Vagina (tissue), 2 donors: Measurements from ENCODE around the gene CDH1.

ENCODE experiments used
- POLR2A ChIP-seq, 2 donors: fragments of 450-650 bp; IDR thresholded peaks; one replicate each; pipeline ENCODE4 v1.6.1; 2017; ENCODE audit warnings: antibody characterized with exemption in 2 of 2, mild to moderate bottlenecking in 2 of 2, moderate library complexity in 2 of 2
- POLR2AphosphoS5 ChIP-seq, 2 donors: sonication (generic); formaldehyde crosslinking; IDR thresholded peaks; one replicate each; pipeline ENCODE4 v1.9.0; 2017; ENCODE audit warnings: antibody characterized with exemption in 2 of 2, mild to moderate bottlenecking in 2 of 2, low read depth in 1 of 2; ENCODE audit not compliant: insufficient read depth in 1 of 2
- TF ChIP-seq, protein P1 (sequence below), 3 experiments: fragments of 450-650 bp in 2 of 3; fragments of 200-600 bp in 1 of 3; sonication (generic) in 1 of 3; IDR thresholded peaks; one replicate each; pipeline ENCODE4 v1.5.1; 2017 to 2019; ENCODE audit warnings: antibody characterized with exemption in 3 of 3, mild to moderate bottlenecking in 2 of 3, moderate library complexity in 2 of 3

DNA sequence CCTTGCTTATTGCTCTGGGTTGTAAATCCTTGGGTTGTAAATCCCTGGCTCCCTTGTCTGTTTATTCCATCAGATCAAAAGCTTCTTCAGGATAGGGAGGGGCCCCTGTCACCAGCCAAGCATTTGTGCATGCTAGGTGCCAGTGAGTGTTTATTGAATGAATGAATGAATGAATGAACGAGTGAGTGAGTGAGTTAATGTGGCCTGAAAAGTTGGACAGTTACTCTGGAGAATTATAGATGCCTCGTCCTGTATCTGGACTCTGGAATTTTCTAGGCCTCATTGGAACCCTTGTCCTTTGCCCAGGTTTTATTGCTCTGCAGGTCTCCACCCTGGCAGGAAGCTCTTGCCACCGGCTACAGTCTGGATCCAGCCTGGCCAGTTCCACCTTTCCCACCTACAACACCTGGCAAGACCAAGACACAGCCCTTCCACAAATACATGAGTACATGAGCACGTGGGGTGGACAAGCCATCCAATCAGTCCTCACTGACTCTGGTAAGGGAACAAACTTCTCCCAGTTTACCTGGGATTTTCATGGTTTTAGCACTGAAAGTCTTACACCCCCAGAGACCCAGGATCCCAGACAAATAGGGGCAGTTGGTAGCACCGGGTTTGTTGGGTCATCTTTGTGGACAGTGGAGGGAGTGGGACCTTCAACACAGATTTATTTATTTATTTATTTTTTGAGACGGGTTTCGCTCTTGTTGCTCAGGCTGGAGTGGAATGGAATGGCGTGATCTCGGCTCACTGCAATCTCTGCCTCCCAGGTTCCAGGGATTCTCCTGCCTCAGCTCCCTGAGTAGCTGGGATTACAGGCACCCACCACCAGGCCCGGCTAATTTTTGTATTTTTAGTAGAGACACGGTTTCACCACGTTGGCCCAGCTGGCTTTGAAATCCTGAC, 14.7 kb upstream of the CDH1 start:
- TF ChIP-seq POLR2AphosphoS5 (IDR thresholded peaks at IDR 0.05; ENCODE audit: insufficient read depth in 1 of 2, low read depth in 1 of 2): no peak
- TF ChIP-seq, protein P1, sequence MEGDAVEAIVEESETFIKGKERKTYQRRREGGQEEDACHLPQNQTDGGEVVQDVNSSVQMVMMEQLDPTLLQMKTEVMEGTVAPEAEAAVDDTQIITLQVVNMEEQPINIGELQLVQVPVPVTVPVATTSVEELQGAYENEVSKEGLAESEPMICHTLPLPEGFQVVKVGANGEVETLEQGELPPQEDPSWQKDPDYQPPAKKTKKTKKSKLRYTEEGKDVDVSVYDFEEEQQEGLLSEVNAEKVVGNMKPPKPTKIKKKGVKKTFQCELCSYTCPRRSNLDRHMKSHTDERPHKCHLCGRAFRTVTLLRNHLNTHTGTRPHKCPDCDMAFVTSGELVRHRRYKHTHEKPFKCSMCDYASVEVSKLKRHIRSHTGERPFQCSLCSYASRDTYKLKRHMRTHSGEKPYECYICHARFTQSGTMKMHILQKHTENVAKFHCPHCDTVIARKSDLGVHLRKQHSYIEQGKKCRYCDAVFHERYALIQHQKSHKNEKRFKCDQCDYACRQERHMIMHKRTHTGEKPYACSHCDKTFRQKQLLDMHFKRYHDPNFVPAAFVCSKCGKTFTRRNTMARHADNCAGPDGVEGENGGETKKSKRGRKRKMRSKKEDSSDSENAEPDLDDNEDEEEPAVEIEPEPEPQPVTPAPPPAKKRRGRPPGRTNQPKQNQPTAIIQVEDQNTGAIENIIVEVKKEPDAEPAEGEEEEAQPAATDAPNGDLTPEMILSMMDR (IDR thresholded peaks at IDR 0.05): no peak
- no peak for TF ChIP-seq POLR2A (IDR thresholded peaks at IDR 0.05)
